MCF 10A (cell line): ENCODE measurements around the gene TENT4A. TPM values are rescaled to one million over a fixed set of nuclear protein-coding genes. Genes with fewer than 3 reads are reported as not detected.

ENCODE experiments used
- BruUV-seq: library from RNA; stranded (reverse); fragments of 400-500 nt; replicated peaks from 2 replicates; lab custom pipeline; 2021; lab: Mats Ljungman, UMichigan
- CTCF ChIA-PET: fragments of 300-600 bp; sonication (Branson Sonifier 250); formaldehyde crosslinking; extraction: SDS; loops from one replicate; lab custom pipeline; 2021; ENCODE audit warnings: antibody characterized with exemption, inconsistent platforms; lab: Yijun Ruan, JAX
- POLR2A ChIA-PET: fragments of 300-600, 350-650 bp; sonication (Branson Sonifier 250); formaldehyde crosslinking; extraction: SDS; loops from one replicate; lab custom pipeline; 2020; ENCODE audit warnings: antibody characterized with exemption, inconsistent platforms; lab: Yijun Ruan, JAX
- DNase-seq: peaks from one replicate; pipeline ENCODE4 v3.0.0-alpha.2; 2018; ENCODE audit not compliant: unreplicated experiment
- H3K27ac Mint-ChIP-seq: one replicate; pipeline ENCODE4 v1.8.0; 2022; ENCODE audit warnings: mild to moderate bottlenecking, low read depth, mixed read lengths; ENCODE audit not compliant: unreplicated experiment
- H3K27me3 Mint-ChIP-seq: one replicate; pipeline ENCODE4 v1.8.0; 2022; ENCODE audit warnings: mixed read lengths; ENCODE audit not compliant: insufficient read depth, unreplicated experiment
- H3K36me3 Mint-ChIP-seq: one replicate; pipeline ENCODE4 v1.8.0; 2022; ENCODE audit warnings: mild to moderate bottlenecking, moderate library complexity, mixed read lengths; ENCODE audit not compliant: insufficient read depth, unreplicated experiment
- H3K4me1 Mint-ChIP-seq: one replicate; pipeline ENCODE4 v1.8.0; 2022; ENCODE audit warnings: mixed read lengths; ENCODE audit not compliant: insufficient read depth, unreplicated experiment
- H3K4me3 Mint-ChIP-seq: one replicate; pipeline ENCODE4 v1.8.0; 2022; ENCODE audit warnings: mild to moderate bottlenecking, moderate library complexity, mixed read lengths; ENCODE audit not compliant: unreplicated experiment
- H3K9me3 Mint-ChIP-seq: one replicate; pipeline ENCODE4 v1.8.0; 2022; ENCODE audit warnings: mixed read lengths; ENCODE audit not compliant: unreplicated experiment
- CTCF ChIP-seq: fragments of 200-600 bp; IDR thresholded peaks from one replicate; pipeline ENCODE4 v1.8.0; 2022; ENCODE audit warnings: antibody characterized with exemption, mild to moderate bottlenecking; ENCODE audit not compliant: unreplicated experiment
- intact Hi-C: fragments of 100-400 bp; cut with micrococcal nuclease; formaldehyde crosslinking; loops from 2 replicates; pipeline ENCODE4 v1.14.1; 2022
- total RNA-seq: library from RNA; stranded (reverse); gene quantifications from 2 replicates; pipeline ENCODE4 v1.2.3, GENCODE V29; 2022

TENT4A gene
- total RNA-seq, 1 experiment from 2014 or later: 27.6 TPM

- H3K4me1 Mint-ChIP-seq: peaks cover 47% of the 10 kb centered on the region
- no peaks in the 10 kb centered on the region for H3K27me3 Mint-ChIP-seq
- intact Hi-C loops: loop anchor here (5.0 kb wide), 1 partner anchor 99 kb away; the partner anchor contains the start of genes NSUN2 and SRD5A1
Measured at GRCh38 chr5:6730807-6731206, 17.6 kb downstream of the TENT4A start.

GRCh38 chr5:6731465-6732237 is 18.4 kb downstream of the TENT4A start:
- POLR2A ChIA-PET: interaction anchor here (1.1 to 2.8 kb wide), 4 partner anchors 9 to 100 kb away, joined by 3 to 14 read pairs (median 6); partner anchors contain the start of genes NSUN2 and SRD5A1
- Mint-ChIP-seq H3K27me3 (no peaks in the 10 kb centered on the region), H3K4me3 (peak overlapping the region; percentile 50), H3K9me3 (no peaks in the 10 kb centered on the region), H3K36me3 (peaks cover 12% of the 10 kb centered on the region), H3K4me1 (peaks cover 46% of the 10 kb centered on the region), H3K27ac (peak overlapping the region; percentile 46)
- no peak for DNase-seq
- BruUV-seq: no TSS peak
- TF ChIP-seq CTCF: no peak
- CTCF ChIA-PET: interaction anchor here (1.3 to 2.3 kb wide), 5 partner anchors 9 to 99 kb away, joined by 3 to 15 read pairs (median 6); partner anchors contain the start of genes NSUN2 and SRD5A1
- intact Hi-C loops: loop anchor here (5.0 kb wide), 1 partner anchor 99 kb away; the partner anchor contains the start of genes NSUN2 and SRD5A1

More at GRCh38 chr5:6730807-6731206, 17.6 kb downstream of the TENT4A start:
- BruUV-seq: no TSS peak
- Mint-ChIP-seq H3K36me3 (peaks cover 21% of the 10 kb centered on the region), H3K9me3 (no peaks in the 10 kb centered on the region), H3K27ac (peak overlapping the region; percentile 46), H3K4me3 (no peak overlapping the region)
- no peak for TF ChIP-seq CTCF
- no peak for DNase-seq
- ChIA-PET CTCF (interaction anchor here (0.6 to 2.0 kb wide), 3 partner anchors 14 to 19 kb away, joined by 4 to 11 read pairs (median 6); no protein-coding TSS in a partner anchor), POLR2A (interaction anchor here (0.9 to 1.5 kb wide), 2 partner anchors 13 to 95 kb away, joined by 3 to 5 read pairs; no protein-coding TSS in a partner anchor)

- H3K36me3 Mint-ChIP-seq: peaks cover 16% of the 10 kb centered on the region
- intact Hi-C loops: loop anchor here (5.0 kb wide), 1 partner anchor 101 kb away; the partner anchor contains the start of genes NSUN2 and SRD5A1
- DNase-seq: peak; percentile 91
- no TSS peak for BruUV-seq
- no peak for TF ChIP-seq CTCF
- no peaks in the 10 kb centered on the region for H3K27me3 Mint-ChIP-seq
- H3K9me3 Mint-ChIP-seq: no peaks in the 10 kb centered on the region
- POLR2A ChIA-PET: interaction anchor here (0.7 to 2.8 kb wide), 11 partner anchors 10 to 115 kb away, joined by 3 to 14 read pairs (median 3); partner anchors contain the start of genes NSUN2 and SRD5A1
- CTCF ChIA-PET: interaction anchor here (0.6 to 2.3 kb wide), 7 partner anchors 10 to 1278 kb away, joined by 3 to 15 read pairs (median 3); partner anchors contain the start of genes NSUN2 and SRD5A1
- H3K4me3 Mint-ChIP-seq: peak overlapping the region; percentile 50
- peak overlapping the region; percentile 74 for H3K27ac Mint-ChIP-seq
- H3K4me1 Mint-ChIP-seq: peaks cover 34% of the 10 kb centered on the region
Measured at GRCh38 chr5:6732634-6733410, 19.6 kb downstream of the TENT4A start.
